CD4-positive, alpha-beta T cell treated with Interleukin-21 for 1 hour (primary cell): ENCODE data around the gene NCL.
"Not testable (repeated sequence)": the region's sequence is repeated elsewhere in the genome, so short reads cannot be mapped to it uniquely, and the experiment has no call there.

Experiments used
- DNase-seq: peaks from one replicate; pipeline ENCODE4 v3.0.0-alpha.2; 2020

Gene NCL

GRCh38 chr2:231467016-231467545, 2.8 kb upstream of the NCL start:
- no peak for DNase-seq

- DNase-seq, result peak; percentile 98
These were observed 574 bp upstream of the NCL start for GRCh38 chr2:231464576-231465540.

- DNase-seq, result no peak
These were observed 1.4 kb downstream of the NCL start for GRCh38 chr2:231462729-231463465.

GRCh38 chr2:231461516-231461971, 2.7 kb downstream of the NCL start:
- DNase-seq, result no peak

GRCh38 chr2:231460841-231461240, 3.4 kb downstream of the NCL start:
- not testable (repeated sequence) for DNase-seq

GRCh38 chr2:231460073-231460835, 4.0 kb downstream of the NCL start:
- no peak for DNase-seq

GRCh38 chr2:231458368-231458767, 5.9 kb downstream of the NCL start:
- DNase-seq, result no peak

- DNase-seq, result no peak
These were observed 7.2 kb downstream of the NCL start for GRCh38 chr2:231457101-231457500.

- DNase-seq, result no peak
These were observed 7.8 kb downstream of the NCL start for GRCh38 chr2:231456295-231457004.

- DNase-seq, result no peak
These were observed 8.4 kb downstream of the NCL start for GRCh38 chr2:231455890-231456289.

- no peak for DNase-seq
These were observed 9.1 kb downstream of the NCL start for GRCh38 chr2:231455222-231455621.

- no peak for DNase-seq
These were observed 9.9 kb downstream of the NCL start for GRCh38 chr2:231454361-231454791.

- DNase-seq, result peak; percentile 13
These were observed 11.3 kb downstream of the NCL start for GRCh38 chr2:231452799-231453508.

GRCh38 chr2:231450548-231450989, 13.7 kb downstream of the NCL start:
- no peak for DNase-seq

GRCh38 chr2:231449503-231450054, 14.7 kb downstream of the NCL start:
- no peak for DNase-seq

- DNase-seq, result no peak
These were observed 27.3 kb downstream of the NCL start for GRCh38 chr2:231436957-231437356.

GRCh38 chr2:231433990-231434389, 30.3 kb downstream of the NCL start:
- no peak for DNase-seq

GRCh38 chr2:231431606-231432005, 32.7 kb downstream of the NCL start:
- no peak for DNase-seq

- DNase-seq, result not testable (repeated sequence)
These were observed 33.8 kb downstream of the NCL start for GRCh38 chr2:231430437-231430836.

- no peak for DNase-seq
These were observed 34.4 kb downstream of the NCL start for GRCh38 chr2:231429901-231430300.

GRCh38 chr2:231429152-231429551, 35.1 kb downstream of the NCL start:
- no peak for DNase-seq
